HL-60 (cell line): ENCODE data around the gene VDAC2.

Experiments
- DNase-seq, 2 experiments: peaks; one replicate each; pipeline ENCODE4 v3.0.0-alpha.2; 2010 to 2020; ENCODE audit warnings: low read depth in 1 of 2, low spot score in 1 of 2
- H3K27ac ChIP-seq: fragments of 250-450 bp; sonication (Bioruptor Pico); replicated peaks from 2 replicates; pipeline ENCODE4 v1.5.1; 2020; ENCODE audit warnings: mild to moderate bottlenecking, moderate library complexity
- H3K27me3 ChIP-seq: fragments of 250-450 bp; sonication (Bioruptor Pico); 2 replicates; pipeline ENCODE4 v1.5.1; 2021; ENCODE audit warnings: mild to moderate bottlenecking, moderate library complexity; ENCODE audit not compliant: insufficient read depth, poor library complexity, severe bottlenecking
- H3K4me3 ChIP-seq: replicated peaks from 2 replicates; pipeline ENCODE4 v1.5.1; 2011; ENCODE audit warnings: mild to moderate bottlenecking, control low read depth, low read length; ENCODE audit not compliant: insufficient read depth
- GABPA ChIP-seq: IDR thresholded peaks from 2 replicates; pipeline ENCODE4 v1.6.1; 2012; ENCODE audit warnings: low read depth
- POLR2AphosphoS5 ChIP-seq: IDR thresholded peaks from 2 replicates; pipeline ENCODE4 v1.6.1; 2012; ENCODE audit warnings: low read depth
- SPI1 ChIP-seq: IDR thresholded peaks from 2 replicates; pipeline ENCODE4 v1.6.1; 2012; ENCODE audit warnings: low read depth, mild to moderate bottlenecking, borderline replicate concordance
- TF ChIP-seq, protein P1 (sequence below): IDR thresholded peaks from 2 replicates; pipeline ENCODE4 v1.6.1; 2012; ENCODE audit warnings: low read depth; ENCODE audit not compliant: insufficient replicate concordance
- TF ChIP-seq, protein P2 (sequence below): IDR thresholded peaks from one replicate; pipeline ENCODE4 v1.5.1; 2011; ENCODE audit warnings: low read length, control low read depth, inconsistent platforms; ENCODE audit not compliant: insufficient read depth

Gene VDAC2

GRCh38 chr10:75236178-75236825 lies 25.7 kb downstream of the VDAC2 start:
- Histone ChIP-seq H3K27me3 (no peaks in the 10 kb centered on the region), H3K27ac (no peak overlapping the region), H3K4me3 (no peak overlapping the region)
- no peak for TF ChIP-seq POLR2AphosphoS5
- DNase-seq: peak in 1 of 2 experiments; percentile 4

DNA sequence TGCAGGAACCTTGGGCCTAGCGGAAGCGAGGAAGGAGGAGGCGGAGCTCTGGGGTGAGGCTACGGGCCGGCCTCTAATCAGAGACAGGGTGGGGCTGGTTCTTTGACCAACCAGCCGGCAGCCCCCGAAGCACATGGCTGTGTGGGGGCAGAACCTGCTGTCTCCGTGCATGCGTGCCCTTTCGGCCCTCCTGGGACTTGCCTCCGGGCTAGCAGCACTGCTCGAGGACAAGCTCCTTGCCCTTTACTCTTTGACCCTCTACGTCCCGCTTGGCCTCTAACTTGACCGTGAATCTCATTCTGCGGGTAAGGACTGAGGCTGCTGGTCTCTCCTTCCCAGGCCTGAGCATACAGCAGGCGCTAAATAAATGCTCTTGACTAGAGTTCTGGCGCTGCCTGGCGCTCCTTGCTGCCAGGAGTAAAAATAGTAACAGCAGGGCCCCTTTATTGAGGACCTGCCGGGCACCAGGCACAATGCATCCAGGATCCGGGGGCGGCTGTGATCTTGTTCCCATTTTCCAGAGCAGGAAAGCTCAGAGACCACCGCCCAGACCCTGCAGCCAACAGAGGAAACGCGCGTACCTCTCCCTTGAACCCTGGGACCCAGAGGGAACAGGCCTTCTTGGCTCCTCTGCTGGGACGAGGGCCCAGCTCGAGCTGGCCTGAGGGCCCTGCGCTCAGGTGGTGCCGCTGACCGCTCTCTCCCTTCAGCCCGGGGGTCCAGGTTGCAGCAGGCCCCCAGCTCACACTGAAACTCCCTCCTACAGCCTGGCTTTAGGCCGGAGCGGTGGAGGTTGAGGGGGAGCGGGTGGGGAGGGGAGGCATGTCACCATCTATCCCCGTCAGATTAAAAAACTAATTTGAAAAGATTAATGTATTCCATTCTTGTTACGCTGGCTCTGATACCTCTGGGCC lies 27.8 kb downstream of the VDAC2 start:
- Histone ChIP-seq H3K4me3 (no peak overlapping the region), H3K27ac (no peak overlapping the region), H3K27me3 (no peaks in the 10 kb centered on the region)
- no peak for TF ChIP-seq GABPA
- TF ChIP-seq, protein P1, sequence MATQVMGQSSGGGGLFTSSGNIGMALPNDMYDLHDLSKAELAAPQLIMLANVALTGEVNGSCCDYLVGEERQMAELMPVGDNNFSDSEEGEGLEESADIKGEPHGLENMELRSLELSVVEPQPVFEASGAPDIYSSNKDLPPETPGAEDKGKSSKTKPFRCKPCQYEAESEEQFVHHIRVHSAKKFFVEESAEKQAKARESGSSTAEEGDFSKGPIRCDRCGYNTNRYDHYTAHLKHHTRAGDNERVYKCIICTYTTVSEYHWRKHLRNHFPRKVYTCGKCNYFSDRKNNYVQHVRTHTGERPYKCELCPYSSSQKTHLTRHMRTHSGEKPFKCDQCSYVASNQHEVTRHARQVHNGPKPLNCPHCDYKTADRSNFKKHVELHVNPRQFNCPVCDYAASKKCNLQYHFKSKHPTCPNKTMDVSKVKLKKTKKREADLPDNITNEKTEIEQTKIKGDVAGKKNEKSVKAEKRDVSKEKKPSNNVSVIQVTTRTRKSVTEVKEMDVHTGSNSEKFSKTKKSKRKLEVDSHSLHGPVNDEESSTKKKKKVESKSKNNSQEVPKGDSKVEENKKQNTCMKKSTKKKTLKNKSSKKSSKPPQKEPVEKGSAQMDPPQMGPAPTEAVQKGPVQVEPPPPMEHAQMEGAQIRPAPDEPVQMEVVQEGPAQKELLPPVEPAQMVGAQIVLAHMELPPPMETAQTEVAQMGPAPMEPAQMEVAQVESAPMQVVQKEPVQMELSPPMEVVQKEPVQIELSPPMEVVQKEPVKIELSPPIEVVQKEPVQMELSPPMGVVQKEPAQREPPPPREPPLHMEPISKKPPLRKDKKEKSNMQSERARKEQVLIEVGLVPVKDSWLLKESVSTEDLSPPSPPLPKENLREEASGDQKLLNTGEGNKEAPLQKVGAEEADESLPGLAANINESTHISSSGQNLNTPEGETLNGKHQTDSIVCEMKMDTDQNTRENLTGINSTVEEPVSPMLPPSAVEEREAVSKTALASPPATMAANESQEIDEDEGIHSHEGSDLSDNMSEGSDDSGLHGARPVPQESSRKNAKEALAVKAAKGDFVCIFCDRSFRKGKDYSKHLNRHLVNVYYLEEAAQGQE: no peak
- TF ChIP-seq, protein P2, sequence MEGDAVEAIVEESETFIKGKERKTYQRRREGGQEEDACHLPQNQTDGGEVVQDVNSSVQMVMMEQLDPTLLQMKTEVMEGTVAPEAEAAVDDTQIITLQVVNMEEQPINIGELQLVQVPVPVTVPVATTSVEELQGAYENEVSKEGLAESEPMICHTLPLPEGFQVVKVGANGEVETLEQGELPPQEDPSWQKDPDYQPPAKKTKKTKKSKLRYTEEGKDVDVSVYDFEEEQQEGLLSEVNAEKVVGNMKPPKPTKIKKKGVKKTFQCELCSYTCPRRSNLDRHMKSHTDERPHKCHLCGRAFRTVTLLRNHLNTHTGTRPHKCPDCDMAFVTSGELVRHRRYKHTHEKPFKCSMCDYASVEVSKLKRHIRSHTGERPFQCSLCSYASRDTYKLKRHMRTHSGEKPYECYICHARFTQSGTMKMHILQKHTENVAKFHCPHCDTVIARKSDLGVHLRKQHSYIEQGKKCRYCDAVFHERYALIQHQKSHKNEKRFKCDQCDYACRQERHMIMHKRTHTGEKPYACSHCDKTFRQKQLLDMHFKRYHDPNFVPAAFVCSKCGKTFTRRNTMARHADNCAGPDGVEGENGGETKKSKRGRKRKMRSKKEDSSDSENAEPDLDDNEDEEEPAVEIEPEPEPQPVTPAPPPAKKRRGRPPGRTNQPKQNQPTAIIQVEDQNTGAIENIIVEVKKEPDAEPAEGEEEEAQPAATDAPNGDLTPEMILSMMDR: no peak
- TF ChIP-seq SPI1: no peak
- TF ChIP-seq POLR2AphosphoS5: no peak
- DNase-seq: peak in 1 of 2 experiments; percentile 3

DNA sequence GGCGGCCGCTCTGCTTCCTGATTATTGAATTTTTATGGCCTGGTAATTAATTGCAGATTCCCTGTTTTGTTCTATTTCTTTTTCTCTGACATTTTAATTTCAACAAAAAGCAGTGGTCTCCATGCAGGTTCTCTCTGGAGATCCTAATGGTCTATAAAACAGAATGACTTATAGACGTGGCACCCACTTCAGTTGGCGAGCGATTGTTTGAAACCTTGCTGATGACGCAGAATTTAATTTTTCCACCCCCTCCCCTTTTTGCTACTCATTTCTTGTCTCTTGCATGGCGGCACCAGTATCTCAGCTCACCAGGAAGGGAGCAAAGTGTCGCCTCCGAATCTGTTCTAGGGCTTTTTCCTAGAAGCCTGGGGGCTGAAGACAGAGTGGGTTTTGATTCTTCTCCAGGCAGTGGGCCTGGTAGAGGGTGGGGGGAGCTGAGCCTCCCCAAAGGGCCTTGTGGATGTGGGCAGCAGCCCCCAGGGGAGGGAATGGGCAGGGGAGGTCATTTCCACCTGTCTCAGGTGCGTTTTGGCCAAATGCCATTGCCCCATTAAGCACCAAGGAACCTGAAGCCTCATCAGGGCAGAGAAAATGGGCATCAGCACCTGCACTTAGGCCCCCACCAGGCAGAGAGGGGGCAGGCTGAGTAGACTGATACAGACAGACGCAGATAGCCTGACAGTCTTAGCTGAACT lies 28.6 kb downstream of the VDAC2 start:
- no peak overlapping the region for H3K4me3 ChIP-seq
- no peaks in the 10 kb centered on the region for H3K27me3 ChIP-seq
- H3K27ac ChIP-seq: no peak overlapping the region
- TF ChIP-seq, protein P2: no peak
- TF ChIP-seq SPI1 (no peak), GABPA (no peak), POLR2AphosphoS5 (no peak)
- TF ChIP-seq, protein P1: no peak
- DNase-seq: no peak
